Activated naive CD8-positive, alpha-beta T cell (primary cell): Measurements from ENCODE around the gene BCO1.

ENCODE experiments used
- H3K27ac Mint-ChIP-seq: one replicate; pipeline ENCODE4 v1.8.0; 2021; ENCODE audit warnings: mixed read lengths
- H3K27me3 Mint-ChIP-seq: one replicate; pipeline ENCODE4 v1.8.0; 2021; ENCODE audit warnings: mixed read lengths
- H3K36me3 Mint-ChIP-seq: one replicate; pipeline ENCODE4 v1.8.0; 2021; ENCODE audit warnings: mixed read lengths
- H3K4me1 Mint-ChIP-seq: one replicate; pipeline ENCODE4 v1.8.0; 2021; ENCODE audit warnings: low read depth, mixed read lengths
- H3K4me3 Mint-ChIP-seq: one replicate; pipeline ENCODE4 v1.8.0; 2021; ENCODE audit warnings: mild to moderate bottlenecking, mixed read lengths
- H3K9me3 Mint-ChIP-seq: one replicate; pipeline ENCODE4 v1.8.0; 2021; ENCODE audit warnings: low read depth, mixed read lengths

The BCO1 gene

DNA sequence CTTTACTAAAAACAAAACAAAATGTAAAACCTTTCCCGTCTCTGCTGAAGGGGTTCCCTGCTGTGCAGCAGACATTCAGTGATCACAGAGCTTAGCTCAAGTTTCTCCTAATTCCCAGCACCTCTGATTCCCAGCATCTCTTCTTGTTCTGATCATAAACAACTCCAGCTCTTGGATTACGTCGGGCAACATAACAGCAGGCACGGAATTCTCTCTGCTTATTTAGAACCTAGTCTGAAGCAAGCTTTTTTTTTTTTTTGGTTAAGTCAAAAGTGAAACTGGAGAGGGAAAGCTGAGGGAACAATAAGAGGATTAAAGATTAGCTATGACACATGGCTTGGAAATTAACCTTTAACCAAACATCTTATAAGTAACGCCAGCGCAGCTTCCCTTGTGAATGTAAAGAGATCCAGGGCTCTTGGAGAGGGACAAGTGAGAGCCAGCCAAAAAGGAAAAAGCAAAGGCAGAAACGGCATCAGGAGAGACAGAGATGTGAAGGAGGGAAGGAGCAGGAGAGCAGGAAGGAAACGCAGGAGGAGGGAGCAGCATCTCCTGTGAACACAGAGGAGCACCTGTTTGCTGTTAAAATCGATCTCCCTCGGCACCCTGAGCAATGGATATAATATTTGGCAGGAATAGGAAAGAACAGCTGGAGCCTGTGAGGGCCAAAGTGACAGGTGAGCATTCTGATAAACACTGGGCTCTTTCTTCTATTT lies at the start of gene BCO1:
Gene BCO1, plus strand, starts transcription at position 394 of the 716 bp plus-strand sequence. Its CDS starts 220 bp downstream, at position 614.
- H3K4me1 Mint-ChIP-seq, result peaks cover 4% of the 10 kb centered on the region
- H3K36me3 Mint-ChIP-seq, result no peaks in the 10 kb centered on the region
- H3K9me3 Mint-ChIP-seq, result no peaks in the 10 kb centered on the region
- H3K4me3 Mint-ChIP-seq, result no peak within 1 kb of the TSS
- H3K27me3 Mint-ChIP-seq, result no peaks in the 10 kb centered on the region
- no peak within 1 kb of the TSS for H3K27ac Mint-ChIP-seq

DNA sequence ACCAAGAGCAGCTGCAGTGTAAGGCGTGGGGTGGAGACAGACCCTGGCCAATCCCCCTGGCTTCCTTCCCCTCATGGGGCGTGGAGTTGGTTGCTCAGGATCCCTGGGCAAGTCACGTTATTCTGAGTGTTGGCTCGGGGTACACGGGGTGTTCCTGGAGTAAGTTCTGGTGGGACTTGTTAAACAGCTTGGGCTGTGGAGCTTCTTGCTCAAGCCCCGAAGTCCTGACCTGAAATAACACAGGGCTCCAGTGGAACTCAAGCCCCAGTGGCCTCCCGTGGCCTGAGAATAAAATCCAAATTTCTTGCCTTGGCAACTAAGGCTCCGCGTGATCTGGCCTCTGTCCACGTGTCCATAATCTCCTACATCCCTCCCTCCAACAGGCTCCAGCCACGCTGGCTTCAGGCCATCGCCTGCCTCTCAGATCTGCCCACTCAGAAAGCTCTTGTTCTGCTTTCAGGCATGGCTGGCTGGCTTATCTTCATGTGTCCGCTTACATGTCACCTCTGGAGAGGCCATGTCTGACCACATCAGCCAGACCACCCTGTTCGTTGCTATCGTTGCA lies 49.3 kb upstream of the BCO1 start:
- Mint-ChIP-seq H3K27ac (no peak overlapping the region), H3K27me3 (peaks cover 4% of the 10 kb centered on the region), H3K4me1 (no peaks in the 10 kb centered on the region), H3K36me3 (no peaks in the 10 kb centered on the region), H3K9me3 (no peaks in the 10 kb centered on the region), H3K4me3 (no peak overlapping the region)

DNA sequence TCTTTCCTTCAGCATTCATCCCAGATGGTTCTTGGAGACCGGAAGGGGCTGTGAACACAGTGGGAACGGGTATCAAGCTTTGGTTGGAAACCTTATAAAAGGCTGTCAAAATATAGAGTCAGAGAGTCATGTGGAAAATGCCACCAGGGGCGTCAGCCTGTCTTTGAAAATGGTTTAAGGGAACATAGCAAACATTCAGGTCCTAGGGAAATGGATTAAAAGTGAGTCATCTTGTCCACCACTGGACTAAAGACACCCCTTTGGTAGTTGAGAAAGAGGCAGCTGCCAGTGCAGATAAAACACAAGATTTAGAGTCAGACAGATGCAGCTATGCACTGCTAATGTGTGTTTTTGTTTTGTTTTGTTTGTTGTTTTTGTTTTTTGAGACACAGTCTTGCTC lies 47.8 kb upstream of the BCO1 start:
- Mint-ChIP-seq H3K4me1 (no peaks in the 10 kb centered on the region), H3K36me3 (no peaks in the 10 kb centered on the region), H3K27me3 (peaks cover 8% of the 10 kb centered on the region)

DNA sequence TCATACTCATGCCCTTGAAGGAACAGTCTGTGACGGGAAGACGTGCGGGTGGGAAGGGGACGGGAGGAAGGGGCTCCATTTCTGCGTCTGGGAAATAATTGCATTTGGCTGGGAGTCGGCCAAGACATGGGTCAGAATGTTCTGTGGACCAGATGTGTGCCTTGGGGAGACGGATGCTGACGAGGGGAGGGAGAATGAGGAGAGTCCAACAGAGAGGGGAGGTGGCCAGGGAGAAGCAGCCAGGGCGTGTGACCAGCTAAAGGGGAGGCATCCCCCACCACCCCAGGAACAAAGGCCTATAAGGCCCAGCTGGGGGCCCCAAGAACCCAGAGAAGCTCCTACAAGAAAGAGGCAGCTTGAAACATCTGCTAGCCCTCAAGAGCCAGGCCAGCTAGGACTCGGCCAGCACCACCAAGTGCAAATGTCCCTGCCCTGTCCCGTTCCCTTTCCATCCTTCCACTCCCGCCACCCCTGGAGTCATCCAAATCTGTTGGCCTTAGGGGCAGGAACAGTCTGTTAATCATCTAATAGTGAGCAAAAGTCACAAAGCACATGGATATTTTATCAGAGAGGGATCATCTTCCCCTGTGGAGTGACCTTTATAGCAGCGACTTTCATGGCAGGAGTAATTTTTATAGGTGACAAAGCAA lies 42.5 kb upstream of the BCO1 start:
- Mint-ChIP-seq H3K9me3 (no peaks in the 10 kb centered on the region), H3K4me1 (no peaks in the 10 kb centered on the region), H3K36me3 (no peaks in the 10 kb centered on the region), H3K27me3 (peaks cover 6% of the 10 kb centered on the region), H3K27ac (no peak overlapping the region), H3K4me3 (no peak overlapping the region)

More for the DNA sequence above, 47.8 kb upstream of the BCO1 start:
- H3K27ac Mint-ChIP-seq, result no peak overlapping the region
- no peaks in the 10 kb centered on the region for H3K9me3 Mint-ChIP-seq
- H3K4me3 Mint-ChIP-seq, result no peak overlapping the region

DNA sequence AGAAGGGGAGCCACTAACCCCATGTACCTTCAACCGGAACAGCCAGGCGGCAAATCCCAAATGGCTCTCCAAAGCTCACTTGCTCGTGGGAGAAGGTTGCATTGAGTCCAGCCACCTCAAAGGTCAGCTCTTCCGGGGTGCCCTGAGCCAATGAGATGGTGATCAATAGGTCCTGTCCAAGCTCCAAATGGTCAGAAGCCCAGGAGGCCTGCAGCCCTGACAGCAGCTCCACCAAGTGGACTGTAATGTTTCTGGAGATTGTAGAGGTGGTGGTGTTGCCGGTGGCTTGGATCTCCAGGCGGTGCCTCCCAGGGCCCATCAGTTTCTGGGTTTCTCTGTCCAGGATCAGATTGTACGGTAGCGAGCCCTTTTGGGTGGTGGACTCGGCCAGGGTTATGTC lies 39.9 kb upstream of the BCO1 start:
- H3K4me1 Mint-ChIP-seq, result no peaks in the 10 kb centered on the region
- no peaks in the 10 kb centered on the region for H3K9me3 Mint-ChIP-seq
- no peak overlapping the region for H3K4me3 Mint-ChIP-seq
- no peak overlapping the region for H3K27ac Mint-ChIP-seq
- H3K36me3 Mint-ChIP-seq, result no peaks in the 10 kb centered on the region
- H3K27me3 Mint-ChIP-seq, result peaks cover 4% of the 10 kb centered on the region

DNA sequence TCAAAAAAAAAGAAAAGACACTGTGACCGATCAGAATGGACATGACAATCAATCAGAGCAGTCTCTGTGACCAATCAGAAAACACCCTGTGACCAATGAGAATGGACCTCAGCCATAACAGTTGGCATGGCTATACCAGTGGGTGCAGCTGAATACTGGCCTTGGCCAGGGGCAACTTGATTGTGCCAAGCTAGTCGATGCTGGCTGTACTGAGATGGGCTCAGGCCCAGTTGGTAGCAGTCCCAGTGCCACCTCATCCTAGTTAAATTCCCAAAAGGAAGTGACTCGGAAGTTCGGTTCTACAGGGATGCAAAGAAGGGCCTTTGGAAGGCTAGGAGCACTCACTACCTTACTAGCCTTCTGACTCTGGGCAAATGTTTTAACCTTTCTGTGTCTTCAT lies 37.2 kb upstream of the BCO1 start:
- Mint-ChIP-seq H3K36me3 (no peaks in the 10 kb centered on the region), H3K9me3 (no peaks in the 10 kb centered on the region), H3K27ac (no peak overlapping the region), H3K4me1 (peaks cover 4% of the 10 kb centered on the region), H3K4me3 (no peak overlapping the region), H3K27me3 (peaks cover 5% of the 10 kb centered on the region)

GRCh38 chr16:81204798-81205680 lies 33.5 kb upstream of the BCO1 start:
- Mint-ChIP-seq H3K27me3 (peaks cover 6% of the 10 kb centered on the region), H3K27ac (no peak overlapping the region), H3K36me3 (no peaks in the 10 kb centered on the region), H3K9me3 (no peaks in the 10 kb centered on the region), H3K4me1 (peaks cover 4% of the 10 kb centered on the region), H3K4me3 (no peak overlapping the region)

GRCh38 chr16:81207076-81207475 lies 31.4 kb upstream of the BCO1 start:
- no peak overlapping the region for H3K4me3 Mint-ChIP-seq
- H3K27ac Mint-ChIP-seq, result no peak overlapping the region
- H3K27me3 Mint-ChIP-seq, result peaks cover 11% of the 10 kb centered on the region
- no peaks in the 10 kb centered on the region for H3K9me3 Mint-ChIP-seq
- peaks cover 4% of the 10 kb centered on the region for H3K4me1 Mint-ChIP-seq
- H3K36me3 Mint-ChIP-seq, result no peaks in the 10 kb centered on the region

- Mint-ChIP-seq H3K27ac (no peak overlapping the region), H3K36me3 (no peaks in the 10 kb centered on the region), H3K9me3 (no peaks in the 10 kb centered on the region), H3K4me1 (no peaks in the 10 kb centered on the region), H3K27me3 (peaks cover 10% of the 10 kb centered on the region), H3K4me3 (no peak overlapping the region)
Observed at GRCh38 chr16:81210807-81211206, 27.7 kb upstream of the BCO1 start.

- H3K27me3 Mint-ChIP-seq, result peaks cover 10% of the 10 kb centered on the region
- H3K4me3 Mint-ChIP-seq, result no peak overlapping the region
- H3K4me1 Mint-ChIP-seq, result no peaks in the 10 kb centered on the region
- H3K27ac Mint-ChIP-seq, result no peak overlapping the region
- no peaks in the 10 kb centered on the region for H3K9me3 Mint-ChIP-seq
- H3K36me3 Mint-ChIP-seq, result no peaks in the 10 kb centered on the region
Observed at GRCh38 chr16:81212830-81213465, 25.5 kb upstream of the BCO1 start.

- Mint-ChIP-seq H3K27me3 (peaks cover 8% of the 10 kb centered on the region), H3K4me3 (no peak overlapping the region), H3K4me1 (no peaks in the 10 kb centered on the region), H3K27ac (no peak overlapping the region), H3K9me3 (no peaks in the 10 kb centered on the region), H3K36me3 (no peaks in the 10 kb centered on the region)
Observed at GRCh38 chr16:81214745-81215166, 23.7 kb upstream of the BCO1 start.

DNA sequence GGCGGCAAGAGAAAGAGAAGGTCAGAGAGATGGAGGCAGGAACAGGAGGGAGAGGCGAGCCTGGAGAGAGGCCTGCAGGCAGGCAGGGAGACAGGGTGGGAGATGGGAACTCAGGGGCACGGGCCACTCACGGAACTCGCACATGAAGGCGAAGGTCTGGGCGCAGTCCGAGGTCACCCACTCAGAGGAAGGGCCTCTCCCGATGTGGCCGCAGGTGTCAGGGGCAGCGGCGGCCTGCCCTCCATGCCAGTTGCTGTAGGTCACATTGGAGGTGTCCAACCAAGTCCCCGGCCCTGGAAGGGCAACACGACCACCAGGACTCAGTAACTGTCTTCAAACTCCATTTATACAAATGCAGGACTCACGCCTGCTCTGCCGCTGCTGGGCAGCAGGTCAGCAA lies 22.4 kb upstream of the BCO1 start:
- no peak overlapping the region for H3K27ac Mint-ChIP-seq
- peaks cover 10% of the 10 kb centered on the region for H3K27me3 Mint-ChIP-seq
- no peaks in the 10 kb centered on the region for H3K9me3 Mint-ChIP-seq
- H3K4me3 Mint-ChIP-seq, result no peak overlapping the region
- H3K4me1 Mint-ChIP-seq, result no peaks in the 10 kb centered on the region
- H3K36me3 Mint-ChIP-seq, result no peaks in the 10 kb centered on the region

DNA sequence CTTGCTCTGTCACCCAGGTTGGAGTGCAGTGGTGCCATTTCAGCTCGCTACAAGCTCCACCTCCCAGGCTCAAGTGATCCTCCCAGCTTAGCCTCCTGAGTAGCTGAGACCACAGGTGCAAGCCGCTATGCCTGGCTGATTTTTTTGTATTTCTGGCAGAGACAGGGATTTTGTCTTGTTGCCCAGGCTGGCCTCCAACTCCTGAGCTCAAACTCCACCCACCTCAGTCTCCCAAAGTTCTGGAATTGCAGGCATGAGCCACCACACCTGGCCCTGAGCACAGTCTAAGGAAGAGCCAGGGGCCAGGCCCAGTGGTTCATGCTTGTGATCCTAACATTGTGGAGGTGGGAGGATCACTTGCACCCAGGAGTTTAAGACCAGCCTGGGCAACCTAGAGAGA lies 21.8 kb upstream of the BCO1 start:
- Mint-ChIP-seq H3K9me3 (no peaks in the 10 kb centered on the region), H3K4me1 (no peaks in the 10 kb centered on the region), H3K36me3 (no peaks in the 10 kb centered on the region), H3K27me3 (peaks cover 5% of the 10 kb centered on the region), H3K27ac (no peak overlapping the region), H3K4me3 (no peak overlapping the region)

- H3K9me3 Mint-ChIP-seq, result no peaks in the 10 kb centered on the region
- peaks cover 2% of the 10 kb centered on the region for H3K27me3 Mint-ChIP-seq
- H3K4me3 Mint-ChIP-seq, result no peak overlapping the region
- no peaks in the 10 kb centered on the region for H3K36me3 Mint-ChIP-seq
- H3K27ac Mint-ChIP-seq, result no peak overlapping the region
- H3K4me1 Mint-ChIP-seq, result no peaks in the 10 kb centered on the region
Observed at GRCh38 chr16:81219151-81219550, 19.3 kb upstream of the BCO1 start.
